Stimulated activated CD8-positive, alpha-beta memory T cell treated with anti-CD3 and anti-CD28 coated beads, Interleukin-15, amount 100 ng/mL, for 4 hours (primary cell): ENCODE data around the gene KRTAP5-4.
"Not testable (repeated sequence)": the region's sequence is repeated elsewhere in the genome, so short reads cannot be mapped to it uniquely, and the experiment has no call there.

Experiments used
- DNase-seq, 2 donors: peaks; one replicate each; pipeline ENCODE4 v3.0.0-alpha.2; 2020; ENCODE audit warnings: low read depth in 2 of 2

Gene KRTAP5-4

DNA sequence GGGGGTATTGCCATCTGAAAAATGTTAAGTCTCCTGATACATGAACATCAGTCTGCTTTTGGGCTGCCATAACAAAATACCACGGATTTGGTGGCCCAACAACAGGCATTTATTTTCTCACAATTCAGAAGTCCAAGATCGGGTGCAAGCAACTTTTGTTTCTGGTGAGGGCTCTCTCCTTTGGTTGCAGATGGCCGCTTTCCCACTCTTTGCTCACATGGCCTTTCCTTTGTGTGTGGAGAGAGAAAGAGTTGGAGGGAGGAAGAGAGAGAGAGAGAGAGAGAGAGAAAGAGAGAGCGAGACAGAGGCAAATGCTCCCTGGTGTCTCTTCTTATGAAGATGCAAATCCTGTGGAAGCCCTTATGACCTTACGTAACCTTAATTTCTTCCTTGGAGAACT, 21.3 kb downstream of the KRTAP5-4 start:
- no peak for DNase-seq

DNA sequence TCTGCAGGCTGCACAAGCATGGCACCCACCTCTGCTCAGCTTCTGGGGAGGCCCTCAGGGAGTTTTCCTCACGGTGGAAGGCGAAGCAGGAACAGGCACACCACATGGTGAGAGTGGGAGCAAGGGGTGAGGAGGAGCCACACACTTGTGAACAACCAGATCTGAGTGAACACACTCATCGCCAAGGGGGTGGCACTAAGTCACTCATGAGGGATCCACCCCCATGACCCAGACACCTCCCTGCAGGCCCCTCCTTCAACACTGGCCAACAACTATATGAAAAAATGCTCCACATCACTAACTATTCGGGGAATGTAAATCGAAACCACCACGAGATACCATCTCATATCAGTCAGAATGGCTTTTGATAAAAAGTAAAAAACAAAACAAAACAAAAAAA, 23.1 kb downstream of the KRTAP5-4 start:
- DNase-seq, result no peak

DNA sequence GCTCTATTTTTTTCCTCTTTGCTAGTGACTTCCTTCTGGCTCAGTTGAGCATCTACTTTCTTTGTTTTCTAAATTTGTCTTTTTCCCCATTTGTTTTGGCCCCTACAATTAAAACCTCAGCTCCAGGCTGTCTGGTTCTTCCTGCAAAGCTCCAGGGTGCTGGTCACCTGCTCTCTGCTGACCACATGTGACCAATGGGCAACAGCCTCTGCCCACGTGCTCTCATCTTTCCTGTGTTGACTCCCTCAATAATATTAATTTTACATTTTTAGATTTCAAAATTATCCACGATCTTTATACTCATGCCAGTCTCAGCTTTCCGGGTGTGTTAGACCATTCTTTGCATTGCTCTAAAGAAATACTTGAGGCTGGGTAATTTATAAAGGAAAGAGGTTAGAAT, 23.5 kb downstream of the KRTAP5-4 start:
- not testable (repeated sequence) for DNase-seq

DNA sequence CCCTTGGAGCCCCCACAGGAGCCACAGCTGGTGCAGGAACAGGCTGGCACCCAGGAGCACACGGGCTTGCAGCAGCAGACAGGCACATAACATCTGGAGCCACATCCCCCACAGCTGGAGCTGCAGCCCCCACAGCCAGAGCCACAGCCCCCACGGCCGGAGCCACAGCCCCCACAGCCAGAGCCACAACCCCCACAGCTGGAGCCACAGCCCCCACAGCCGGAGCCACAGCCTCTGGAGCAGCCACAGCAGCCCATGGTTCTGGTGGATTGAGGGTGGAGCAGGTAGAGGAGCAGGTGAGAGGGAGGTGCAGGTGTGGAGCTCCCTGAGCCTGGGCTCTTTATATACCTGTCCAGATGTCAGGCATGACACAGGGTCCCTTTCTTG, 24.0 kb downstream of the KRTAP5-4 start, which contains the start of gene KRTAP5-2:
TSS of gene KRTAP5-2 (minus strand) at position 301 of the 387 bp plus-strand sequence. CDS start at position 257, 44 bp downstream.
- DNase-seq, result no peak

DNA sequence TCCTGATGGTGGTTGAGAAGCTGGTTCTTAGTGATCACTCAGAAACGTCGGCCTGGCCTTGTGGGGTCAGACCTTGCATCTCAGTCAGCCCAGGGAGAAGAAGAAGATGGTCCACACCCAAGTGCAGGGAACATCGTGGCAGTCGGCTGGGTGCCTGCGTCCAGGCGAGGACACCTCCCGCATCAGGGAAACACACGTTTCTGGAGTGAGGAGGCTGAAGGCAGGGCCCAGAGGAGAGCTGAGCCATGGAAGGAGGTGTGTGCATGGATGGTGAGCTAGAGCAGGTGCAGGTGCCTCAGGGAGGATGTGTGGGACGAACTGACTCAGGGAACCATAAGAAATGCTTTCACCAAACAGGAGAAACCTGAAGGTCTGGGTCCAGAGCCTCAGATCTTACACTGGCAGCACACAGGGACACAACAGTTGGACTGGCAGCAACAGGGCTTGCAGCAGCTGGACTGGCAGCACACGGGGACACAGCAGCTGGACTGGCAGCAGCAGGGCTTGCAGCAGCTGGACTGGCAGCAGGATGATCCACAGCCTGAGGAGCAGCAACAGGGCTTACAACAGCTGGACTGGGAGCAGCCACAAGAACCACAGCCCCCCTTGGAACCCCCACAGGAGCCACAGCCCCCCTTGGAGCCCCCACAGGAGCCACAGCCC, 24.5 kb downstream of the KRTAP5-4 start:
- no peak for DNase-seq

DNA sequence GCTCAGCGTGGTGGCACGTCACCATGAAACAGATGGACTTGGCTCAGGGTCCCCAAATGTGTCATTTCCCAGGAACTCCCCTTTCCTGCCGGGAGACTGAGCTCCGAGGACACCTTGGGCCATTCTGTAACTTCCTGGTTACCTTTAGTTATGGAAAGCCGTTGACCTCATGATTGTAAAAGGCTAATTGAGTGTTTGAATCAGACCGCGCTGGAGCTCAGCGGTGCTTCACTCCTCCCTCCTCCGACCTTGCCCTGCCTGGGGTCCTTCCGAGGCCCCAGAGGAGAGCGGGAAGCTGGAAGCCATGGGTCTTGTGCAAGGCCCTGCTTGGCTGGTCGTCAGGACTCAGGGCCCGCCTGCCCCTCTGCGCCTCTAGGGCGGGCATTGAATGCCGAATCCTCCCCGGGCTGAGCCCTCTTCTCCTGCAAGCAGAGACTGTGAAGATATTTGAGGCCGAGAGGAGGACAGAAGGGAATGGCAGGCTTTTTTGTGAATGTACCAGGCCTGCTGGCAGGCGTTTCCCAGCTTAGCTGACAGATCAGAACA, 25.3 kb downstream of the KRTAP5-4 start:
- not testable (repeated sequence) for DNase-seq

DNA sequence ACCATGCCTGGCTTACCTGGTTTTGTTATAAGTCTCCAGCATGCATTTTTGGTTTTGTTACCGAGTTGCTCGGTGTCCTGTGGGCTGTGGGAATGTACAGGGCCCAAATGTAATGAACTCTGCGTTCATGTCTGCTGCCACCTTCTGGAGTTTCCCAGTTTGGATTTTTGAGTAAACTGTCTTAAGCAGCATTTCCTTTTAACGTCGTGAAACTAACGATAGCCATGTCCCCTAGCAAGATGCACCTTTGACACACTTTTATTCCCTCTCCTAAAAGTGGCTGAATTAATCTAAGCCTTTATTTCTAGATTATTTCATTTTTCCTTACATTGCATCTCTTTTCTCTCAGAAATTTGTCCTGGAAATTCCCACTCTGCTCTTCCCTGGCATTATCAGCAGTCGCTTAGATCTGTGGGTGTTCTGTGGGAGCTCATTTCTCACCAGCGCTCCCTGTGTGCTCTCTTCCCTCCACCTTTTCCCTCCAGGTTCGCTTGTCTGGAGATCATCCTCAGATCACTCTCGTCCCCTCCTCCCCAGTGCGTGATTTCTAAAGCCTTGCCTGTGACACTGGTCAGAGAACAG, 25.9 kb downstream of the KRTAP5-4 start:
- DNase-seq, result not testable (repeated sequence)

DNA sequence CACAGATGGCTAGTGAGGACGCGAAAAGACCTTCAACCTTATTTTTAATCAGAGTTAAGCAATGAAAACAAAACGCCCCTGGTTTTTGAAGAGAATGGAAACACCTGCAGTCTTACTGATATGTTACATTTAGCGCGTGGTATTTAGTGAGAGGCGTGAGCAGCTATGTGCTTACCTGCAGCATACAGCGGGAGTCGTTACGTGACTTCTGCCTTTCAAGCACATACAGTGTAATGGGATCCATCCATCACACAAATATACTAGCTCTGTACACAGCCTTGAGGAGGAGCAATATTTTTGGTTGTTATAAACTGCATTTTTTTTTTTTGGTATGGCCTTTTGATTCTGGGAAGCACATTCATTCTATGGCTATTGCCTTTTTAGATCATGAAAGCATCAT, 29.3 kb downstream of the KRTAP5-4 start:
- no peak for DNase-seq

DNA sequence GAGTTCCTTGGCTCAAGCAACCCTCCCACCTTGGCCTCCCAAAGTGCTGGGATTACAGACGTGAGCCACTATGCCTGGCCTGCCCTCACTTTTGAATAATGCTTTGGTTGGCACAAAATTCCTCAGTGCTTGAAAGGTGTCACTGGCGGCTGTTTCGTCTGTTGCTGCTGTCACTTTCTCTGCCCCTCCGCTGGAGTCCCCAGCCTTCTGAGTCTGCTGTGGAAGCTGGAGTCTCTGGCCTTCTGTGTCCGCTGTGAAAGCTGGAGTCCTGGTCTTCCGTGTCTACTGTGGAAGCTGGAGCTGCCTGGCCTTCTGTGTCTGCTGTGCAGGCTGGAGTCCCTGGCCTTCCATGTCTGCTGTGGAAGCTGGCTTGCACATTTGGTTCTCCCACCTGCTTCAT, 31.9 kb downstream of the KRTAP5-4 start:
- no peak for DNase-seq

DNA sequence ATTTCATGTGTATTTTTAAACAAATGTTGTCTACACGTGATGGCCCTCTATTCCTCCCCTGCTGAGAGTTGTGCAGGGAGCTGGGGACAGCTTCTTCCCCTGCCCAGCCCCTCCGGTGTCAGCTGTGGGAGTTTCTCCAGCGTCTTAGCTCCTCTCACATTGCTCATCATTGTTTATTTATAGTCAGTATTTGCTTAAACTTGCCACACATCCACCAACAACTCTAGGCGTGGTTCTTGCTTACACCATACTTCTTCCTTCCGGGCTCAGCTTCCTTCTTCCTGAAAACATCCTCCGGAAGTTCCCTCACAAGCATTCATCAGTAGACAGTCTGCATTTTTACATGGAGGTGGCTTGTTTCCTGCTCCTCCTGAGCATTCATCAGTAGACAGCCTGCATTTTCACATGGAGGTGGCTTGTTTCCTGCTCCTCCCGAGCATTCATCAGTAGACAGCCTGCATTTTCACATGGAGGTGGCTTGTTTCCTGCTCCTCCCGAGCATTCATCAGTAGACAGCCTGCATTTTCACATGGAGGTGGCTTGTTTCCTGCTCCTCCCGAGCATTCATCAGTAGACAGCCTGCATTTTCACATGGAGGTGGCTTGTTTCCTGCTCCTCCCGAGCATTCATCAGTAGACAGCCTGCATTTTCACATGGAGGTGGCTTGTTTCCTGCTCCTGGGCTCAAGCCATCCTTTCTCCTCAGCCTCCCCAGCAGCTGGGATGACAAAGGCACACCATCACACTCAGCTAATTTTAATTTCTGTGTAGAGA, 32.6 kb downstream of the KRTAP5-4 start:
- DNase-seq, result not testable (repeated sequence)

DNA sequence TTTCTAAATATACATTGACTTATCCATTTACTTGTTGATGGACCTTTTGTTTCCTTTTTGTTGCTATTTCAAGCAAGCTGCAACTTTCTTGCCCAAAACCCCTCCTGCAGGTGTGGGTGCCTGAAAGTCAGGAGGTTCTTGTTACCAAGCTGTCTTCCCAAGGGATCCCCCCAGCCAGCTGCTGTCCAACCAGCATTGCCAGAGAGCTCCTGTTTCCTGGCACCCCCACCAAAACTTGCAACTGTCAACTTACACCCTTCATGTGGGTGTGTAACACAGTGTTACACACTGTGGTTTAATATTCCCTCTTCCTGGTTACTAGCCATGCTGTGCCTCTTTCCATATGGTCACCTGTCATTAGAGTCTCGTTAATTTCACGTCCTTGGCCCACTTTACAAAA, 35.2 kb downstream of the KRTAP5-4 start:
- DNase-seq, result no peak

DNA sequence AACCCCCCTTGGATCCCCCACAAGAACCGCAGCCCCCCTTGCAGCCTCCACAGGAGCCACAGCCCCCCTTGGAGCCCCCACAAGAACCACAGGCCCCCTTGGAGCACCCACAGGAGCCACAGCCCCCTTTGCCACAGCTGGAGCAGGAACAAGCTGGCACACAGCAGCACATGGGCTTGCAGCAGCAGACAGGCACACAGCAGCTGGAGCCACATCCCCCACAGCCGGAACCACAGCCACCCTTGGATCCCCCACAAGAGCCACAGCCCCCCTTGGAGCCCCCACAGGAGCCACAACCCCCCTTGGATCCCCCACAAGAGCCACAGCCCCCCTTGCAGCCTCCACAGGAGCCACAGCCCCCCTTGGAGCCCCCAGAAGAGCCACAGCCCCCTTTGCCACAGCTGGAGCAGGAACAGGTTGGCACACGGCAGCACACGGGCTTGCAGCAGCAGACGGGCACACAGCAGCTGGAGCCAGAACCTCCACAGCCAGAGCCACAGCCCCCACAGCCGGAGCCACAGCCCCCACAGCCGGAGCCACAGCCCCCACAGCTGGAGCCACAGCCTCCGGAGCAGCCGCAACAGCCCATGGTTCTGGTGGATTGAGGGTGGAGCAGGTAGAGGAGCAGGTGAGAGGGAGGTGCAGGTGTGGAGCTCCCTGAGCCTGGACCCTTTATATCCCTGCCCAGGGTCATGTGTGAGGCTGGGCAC, 37.1 kb downstream of the KRTAP5-4 start, which contains the start of gene KRTAP5-1:
TSS of gene KRTAP5-1 (minus strand) at position 623 of the 710 bp plus-strand sequence. CDS start at position 589, 34 bp downstream.
- DNase-seq, result not testable (repeated sequence)

DNA sequence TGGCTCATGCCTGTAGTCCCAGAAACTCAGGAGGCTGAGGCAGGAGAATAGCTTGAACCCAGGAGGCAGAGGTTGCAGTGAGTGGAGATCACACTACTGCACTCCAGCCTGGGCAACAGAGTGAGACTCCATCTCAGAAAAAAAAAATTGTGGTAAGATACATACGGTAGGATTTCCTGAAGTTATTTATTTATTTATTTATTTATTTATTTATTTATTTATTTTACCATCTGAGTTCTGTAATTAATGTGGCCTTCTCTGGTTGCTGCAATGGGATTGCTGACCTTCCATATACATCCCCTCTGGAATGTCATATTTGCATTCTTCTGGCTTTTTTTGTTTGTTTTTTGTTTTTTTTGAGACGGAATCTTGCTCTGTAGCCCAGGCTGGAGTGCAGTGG, 39.0 kb downstream of the KRTAP5-4 start:
- DNase-seq, result not testable (repeated sequence)

DNA sequence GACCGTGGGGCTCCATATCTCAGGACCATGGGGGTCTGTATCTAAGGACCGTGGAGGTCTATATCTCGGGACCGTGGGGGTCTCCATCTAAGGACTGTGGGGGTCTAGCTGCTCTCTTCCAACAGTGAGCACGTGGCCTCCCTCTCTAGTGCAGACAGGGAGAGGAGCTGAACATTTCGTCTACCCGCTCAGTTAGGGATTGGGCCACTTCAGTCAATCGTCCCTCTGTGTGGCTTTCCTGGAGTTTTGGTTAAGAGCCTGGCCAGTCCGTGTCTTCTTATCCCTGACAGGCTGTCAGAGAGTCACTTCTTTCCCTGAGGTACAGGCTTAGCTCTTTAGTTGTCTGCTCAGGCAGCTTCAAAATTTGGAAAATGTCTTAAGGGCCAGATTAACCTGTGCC, 40.0 kb downstream of the KRTAP5-4 start:
- no peak for DNase-seq

DNA sequence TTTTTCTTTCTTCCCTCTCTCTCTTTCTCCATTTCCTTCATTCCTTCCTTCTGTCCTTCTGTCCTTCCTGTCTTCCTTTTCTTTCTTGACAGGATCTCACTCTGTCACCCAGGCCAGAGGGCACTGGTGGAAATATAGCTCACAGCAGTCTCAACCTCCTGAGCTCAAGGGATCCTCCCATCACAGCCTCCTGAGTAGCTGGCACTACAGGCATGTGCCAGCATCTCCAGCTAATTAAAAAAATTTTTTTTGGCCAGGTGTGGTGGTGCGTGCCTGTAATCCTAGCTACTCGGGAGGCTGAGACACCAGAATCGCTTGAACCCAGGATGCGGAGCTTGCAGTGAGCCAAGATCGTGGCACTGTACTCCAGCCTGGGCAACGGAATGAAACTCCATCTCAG, 45.1 kb downstream of the KRTAP5-4 start:
- no peak for DNase-seq

DNA sequence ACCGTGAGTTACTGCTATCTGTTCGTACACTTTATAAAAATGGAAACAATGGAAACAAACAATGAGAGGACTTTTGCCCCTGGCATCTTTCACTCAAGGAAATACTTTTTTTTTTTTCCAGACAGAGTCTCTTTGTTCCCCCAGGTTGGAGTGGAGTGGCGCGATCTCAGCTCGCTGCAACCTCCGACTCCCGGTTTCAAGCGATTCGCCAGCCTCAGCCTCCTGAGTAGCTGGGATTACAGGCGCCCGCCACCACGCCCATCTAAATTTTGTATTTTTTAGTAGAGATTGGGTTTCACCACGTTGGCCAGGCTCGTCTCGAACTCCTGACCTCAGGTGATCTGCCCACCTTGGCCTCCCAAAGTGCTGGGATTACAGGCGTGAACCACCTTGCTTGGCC, 46.2 kb downstream of the KRTAP5-4 start:
- DNase-seq, result not testable (repeated sequence)

DNA sequence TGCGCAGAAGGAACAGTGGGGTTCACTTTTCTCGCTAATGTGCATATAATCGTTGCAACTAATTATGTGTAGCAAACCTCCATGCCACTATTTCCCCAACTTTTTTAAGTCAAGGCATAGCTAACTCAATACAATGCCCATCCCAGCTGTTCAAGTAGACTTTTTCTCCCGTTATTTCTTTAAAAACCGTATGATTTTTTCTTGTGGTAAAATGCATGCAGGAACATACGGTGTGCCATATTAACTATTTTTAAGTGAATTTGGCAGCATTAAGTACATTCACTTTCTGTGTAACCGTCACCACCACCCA, 47.0 kb downstream of the KRTAP5-4 start:
- no peak for DNase-seq

DNA sequence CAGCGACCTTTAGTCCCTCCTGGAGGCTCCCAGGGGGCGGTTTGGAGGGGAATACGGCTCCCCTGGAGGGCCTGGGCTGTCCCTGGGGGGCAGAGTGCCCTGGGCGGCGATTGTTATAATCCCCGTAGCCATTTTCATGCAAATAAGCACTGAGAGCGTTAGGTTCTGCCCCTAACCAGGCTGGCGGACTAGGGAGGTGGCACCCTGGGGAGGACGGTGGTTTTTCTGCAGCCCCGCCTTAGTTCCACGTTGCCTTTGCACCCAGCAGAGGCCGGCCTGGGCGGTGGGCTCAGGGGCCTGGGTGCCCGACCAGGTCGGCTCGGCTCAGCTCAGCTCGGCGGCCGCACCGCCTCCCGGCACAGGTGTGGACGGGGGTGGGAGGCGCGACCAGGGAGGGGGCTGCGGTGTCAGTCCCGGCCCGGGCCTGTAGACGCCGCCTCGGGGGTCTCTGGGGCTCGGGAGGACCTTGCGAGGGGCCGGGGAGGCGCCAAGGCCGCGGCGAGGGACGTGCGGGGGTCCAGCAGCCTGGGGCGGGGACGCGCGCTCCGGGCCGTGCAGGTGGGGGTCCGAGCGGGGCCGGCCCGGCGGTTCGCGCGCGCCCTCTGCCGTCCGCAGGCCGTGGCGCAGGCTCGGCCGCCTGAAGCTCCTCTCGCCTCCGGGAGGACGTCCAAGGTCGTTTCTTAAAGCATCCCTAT, 47.6 kb downstream of the KRTAP5-4 start:
- DNase-seq, result no peak

DNA sequence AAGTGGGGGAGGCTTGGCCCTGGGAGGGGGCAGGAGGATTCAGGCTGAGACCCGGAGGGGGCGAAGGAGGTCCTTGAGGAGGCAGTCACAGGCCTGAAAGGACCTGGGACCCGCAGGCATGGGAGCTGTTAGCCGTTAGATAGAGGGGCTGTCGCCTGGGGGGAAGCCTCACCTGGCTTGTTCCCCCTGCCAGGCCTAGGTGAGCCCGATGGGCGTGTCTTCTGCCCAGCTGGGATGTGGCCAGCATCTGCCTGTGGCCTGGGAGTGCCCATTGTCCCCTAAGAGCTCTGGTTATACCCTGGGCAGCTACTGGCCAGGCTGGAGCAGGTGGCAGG, 48.1 kb downstream of the KRTAP5-4 start:
- DNase-seq, result no peak

DNA sequence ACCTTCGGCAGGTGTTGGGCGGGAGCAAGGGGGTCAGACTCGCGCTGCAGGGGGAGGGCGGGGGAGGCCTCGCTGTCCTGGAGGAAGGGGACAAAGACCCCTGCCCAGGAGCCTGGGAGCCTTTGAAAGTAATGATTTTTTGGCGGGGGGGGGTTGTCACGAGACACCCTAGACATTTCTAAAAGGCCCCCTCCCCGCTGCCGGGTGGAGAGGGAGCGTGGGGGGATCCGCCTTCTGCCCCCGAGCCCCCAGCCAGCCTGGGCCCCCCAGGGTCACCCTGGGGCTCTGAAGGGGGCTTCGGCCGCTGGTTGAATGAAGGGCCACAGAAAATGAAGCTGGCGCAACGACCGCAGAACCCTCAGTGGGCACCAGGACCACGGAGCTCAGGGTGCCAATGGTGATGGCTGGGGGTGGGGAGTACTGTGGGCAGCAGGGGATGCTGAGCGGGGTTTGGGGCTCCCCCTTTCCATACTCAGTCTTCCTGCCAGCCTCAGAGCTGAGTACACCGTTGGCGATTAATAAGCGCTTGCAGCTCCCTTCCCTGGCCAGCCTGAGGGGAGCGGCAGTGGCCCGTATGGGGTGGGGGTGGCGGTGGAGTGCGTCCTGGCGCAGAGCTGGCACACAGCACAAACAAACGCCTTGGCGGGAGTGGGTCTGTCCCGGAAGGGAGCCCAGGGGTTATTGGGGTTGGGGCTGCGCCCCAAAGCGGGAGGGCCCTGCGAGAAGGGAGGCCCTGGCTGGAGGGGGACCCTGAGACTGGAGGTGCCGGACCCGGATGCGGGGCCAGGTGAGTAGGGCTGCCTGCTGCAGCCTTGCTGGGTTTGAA, 48.6 kb downstream of the KRTAP5-4 start:
- DNase-seq, result no peak
